22Rv1 (cell line): ENCODE data around the gene GPRIN1.
A peak's percentile ranks its signal among the peaks of the same experiment; 100 is the strongest.

Source experiments
- H3K27ac ChIP-seq: fragments of 450-650 bp; 2 replicates; pipeline ENCODE4 v1.5.1; 2017
- CTCF ChIP-seq: fragments of 450-650 bp; IDR thresholded peaks from 2 replicates; pipeline ENCODE4 v1.5.1; 2017; ENCODE audit warnings: mild to moderate bottlenecking
- ZFX ChIP-seq: fragments of 450-650 bp; IDR thresholded peaks from 2 replicates; pipeline ENCODE4 v1.6.1; 2017; ENCODE audit warnings: antibody characterized with exemption, borderline replicate concordance

GPRIN1 gene

GRCh38 chr5:176642675-176643490, 32.9 kb upstream of the GPRIN1 start:
- peak overlapping the region; percentile 29; the same call in 1 of the 2 replicates for H3K27ac ChIP-seq
- no peak for TF ChIP-seq ZFX
- TF ChIP-seq CTCF, result no peak

GRCh38 chr5:176640616-176641015, 30.7 kb upstream of the GPRIN1 start:
- TF ChIP-seq CTCF, result no peak
- no peak for TF ChIP-seq ZFX
- no peak overlapping the region for H3K27ac ChIP-seq

GRCh38 chr5:176639981-176640380, 30.0 kb upstream of the GPRIN1 start:
- TF ChIP-seq CTCF, result no peak
- no peak for TF ChIP-seq ZFX
- no peak overlapping the region for H3K27ac ChIP-seq

- TF ChIP-seq CTCF, result no peak
- no peak for TF ChIP-seq ZFX
- no peak overlapping the region for H3K27ac ChIP-seq
Observed at GRCh38 chr5:176639208-176639607, 29.3 kb upstream of the GPRIN1 start.

GRCh38 chr5:176638437-176638836, 28.5 kb upstream of the GPRIN1 start:
- TF ChIP-seq CTCF, result no peak
- no peak for TF ChIP-seq ZFX
- no peak overlapping the region for H3K27ac ChIP-seq

GRCh38 chr5:176637556-176637955, 27.6 kb upstream of the GPRIN1 start:
- no peak overlapping the region for H3K27ac ChIP-seq
- no peak for TF ChIP-seq ZFX

GRCh38 chr5:176636426-176636825, 26.5 kb upstream of the GPRIN1 start:
- TF ChIP-seq ZFX (no peak), CTCF (no peak)
- no peak overlapping the region for H3K27ac ChIP-seq
